Femur (tissue), 1 donor: ENCODE results near the gene PDE10A.
"Not testable (repeated sequence)": the region's sequence is repeated elsewhere in the genome, so short reads cannot be mapped to it uniquely, and the experiment has no call there.

Source experiments
- DNase-seq: peaks from one replicate; pipeline ENCODE4 v3.0.0-alpha.2; 2017

Gene PDE10A

DNA sequence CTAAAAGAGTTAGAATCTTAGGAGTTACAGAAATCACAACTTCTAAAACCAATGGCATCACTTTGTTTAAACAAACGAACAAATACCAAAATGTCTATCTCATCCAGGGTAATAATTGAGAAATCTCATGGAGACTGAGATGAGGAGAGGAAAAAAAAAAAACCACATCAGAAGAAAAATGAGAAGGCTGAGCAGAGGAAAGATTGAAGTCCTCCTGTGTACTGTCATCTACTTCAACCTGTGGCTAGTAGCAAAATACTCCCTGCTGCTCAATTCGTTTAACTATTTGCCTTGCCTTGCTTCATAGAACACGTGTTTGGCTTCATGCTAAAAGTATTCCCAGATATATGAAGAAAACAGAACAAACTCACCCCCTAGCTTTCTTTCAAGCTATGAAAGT, 143.7 kb downstream of the PDE10A start:
- no peak for DNase-seq

DNA sequence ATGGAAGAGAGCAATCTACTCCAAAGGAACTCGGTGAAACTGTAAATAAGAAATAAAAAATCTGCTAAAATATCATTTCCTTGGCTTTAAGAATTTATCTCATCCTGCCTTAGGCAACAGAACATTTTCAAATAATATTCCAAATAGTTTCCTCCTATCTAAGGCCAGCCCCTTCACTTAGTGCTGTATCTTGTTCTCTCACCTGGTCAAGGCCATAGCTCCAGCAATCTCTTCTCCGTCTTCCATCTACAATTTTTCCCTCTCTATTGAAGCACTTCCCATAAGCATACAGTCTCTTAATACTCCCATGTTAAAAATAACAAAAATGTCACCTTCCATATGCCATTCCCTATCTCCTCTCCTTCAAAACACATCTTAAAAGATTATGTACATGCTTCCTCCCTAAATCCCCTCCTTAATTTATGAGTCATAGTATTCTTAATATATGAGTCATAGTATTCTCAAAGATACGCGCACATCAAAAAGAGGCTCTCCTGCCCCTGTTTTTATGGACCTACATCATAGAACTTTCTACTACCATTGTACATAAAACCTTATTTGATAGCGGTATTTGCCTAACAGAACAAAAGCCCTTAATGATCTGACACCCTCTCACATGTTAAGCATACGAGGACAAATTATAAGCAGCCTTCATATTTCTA, 146.9 kb downstream of the PDE10A start:
- DNase-seq: no peak

DNA sequence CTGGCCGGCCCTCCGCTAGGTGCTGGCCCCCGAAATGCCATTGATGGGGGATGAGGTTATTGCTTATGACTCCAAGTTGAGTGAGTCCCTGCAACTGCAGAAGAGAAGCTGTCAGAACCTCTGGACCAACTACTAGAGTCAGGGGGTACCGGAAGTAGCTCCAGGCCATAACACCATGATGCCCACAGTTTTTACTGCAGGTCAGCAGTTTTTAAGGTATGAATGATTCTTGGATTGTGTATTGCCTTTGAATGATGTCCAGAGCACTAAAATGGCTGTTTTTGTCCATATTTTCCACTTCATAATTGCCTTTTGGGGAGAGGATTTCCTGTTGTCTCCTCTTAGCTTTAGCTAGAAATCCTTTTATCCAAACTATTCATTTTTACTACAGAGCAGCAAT, 148.4 kb downstream of the PDE10A start:
- no peak for DNase-seq

DNA sequence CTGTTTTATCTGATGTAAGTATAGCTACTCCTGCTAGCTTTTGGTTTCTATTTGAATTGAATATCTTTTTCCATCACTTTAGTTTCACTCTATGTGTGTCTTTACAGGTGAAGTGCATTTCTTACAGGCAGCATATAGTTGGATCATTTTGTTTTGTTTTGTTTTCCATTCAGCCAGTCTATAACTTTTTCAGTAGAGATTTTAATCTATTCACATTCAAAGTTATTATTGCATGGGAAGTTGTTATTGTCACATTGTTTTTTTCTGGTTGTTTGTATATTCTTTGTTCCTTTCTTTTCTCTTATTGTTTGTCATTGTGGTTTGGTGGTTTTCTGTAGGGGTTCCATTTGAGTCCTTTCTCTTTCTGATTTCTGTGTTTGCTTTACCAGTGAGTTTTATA, 151.2 kb downstream of the PDE10A start:
- DNase-seq: no peak

DNA sequence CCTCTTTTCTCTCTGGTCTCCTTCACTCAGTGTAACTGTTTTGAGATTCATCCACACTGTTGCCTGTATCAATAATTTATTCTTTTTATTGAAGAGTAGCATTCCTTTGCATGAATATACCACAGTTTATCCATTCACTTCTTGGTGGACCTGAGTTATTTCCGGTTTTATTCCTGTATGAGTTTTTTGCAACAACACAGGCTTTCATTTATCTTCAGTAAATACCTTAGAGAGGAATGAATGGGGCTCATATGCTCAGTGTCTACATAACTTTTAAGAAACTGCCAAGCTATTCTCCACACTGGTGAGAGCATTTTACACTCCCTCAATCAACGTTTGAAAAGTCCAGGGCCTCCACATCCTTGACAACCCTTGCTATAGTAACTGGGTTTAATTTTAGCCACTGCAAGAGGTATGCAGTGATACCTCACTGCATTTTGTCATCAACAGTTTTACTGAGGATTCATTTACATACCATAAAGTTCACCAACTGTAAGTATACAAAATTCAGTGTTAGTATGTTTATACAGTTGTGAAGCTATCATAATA, 154.6 kb downstream of the PDE10A start:
- no peak for DNase-seq

DNA sequence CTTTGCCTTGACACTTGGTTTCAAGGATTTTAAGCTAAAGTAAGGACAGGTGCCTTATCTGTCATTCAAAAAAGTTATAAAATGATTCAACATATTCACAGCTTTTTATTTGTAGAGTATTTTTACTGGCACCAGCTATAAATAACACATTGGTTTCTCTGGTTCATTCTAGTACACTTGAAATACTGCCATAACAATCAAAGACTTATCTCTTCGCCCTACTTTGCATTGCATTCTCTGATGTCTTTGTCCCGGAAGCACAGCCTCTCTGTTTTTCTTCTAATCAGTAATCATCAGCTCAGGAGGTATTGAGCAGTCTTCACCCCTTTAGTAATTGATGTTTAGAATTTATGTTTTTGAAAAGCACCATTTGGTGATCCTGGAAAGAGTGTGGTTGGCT, 156.4 kb downstream of the PDE10A start:
- no peak for DNase-seq

DNA sequence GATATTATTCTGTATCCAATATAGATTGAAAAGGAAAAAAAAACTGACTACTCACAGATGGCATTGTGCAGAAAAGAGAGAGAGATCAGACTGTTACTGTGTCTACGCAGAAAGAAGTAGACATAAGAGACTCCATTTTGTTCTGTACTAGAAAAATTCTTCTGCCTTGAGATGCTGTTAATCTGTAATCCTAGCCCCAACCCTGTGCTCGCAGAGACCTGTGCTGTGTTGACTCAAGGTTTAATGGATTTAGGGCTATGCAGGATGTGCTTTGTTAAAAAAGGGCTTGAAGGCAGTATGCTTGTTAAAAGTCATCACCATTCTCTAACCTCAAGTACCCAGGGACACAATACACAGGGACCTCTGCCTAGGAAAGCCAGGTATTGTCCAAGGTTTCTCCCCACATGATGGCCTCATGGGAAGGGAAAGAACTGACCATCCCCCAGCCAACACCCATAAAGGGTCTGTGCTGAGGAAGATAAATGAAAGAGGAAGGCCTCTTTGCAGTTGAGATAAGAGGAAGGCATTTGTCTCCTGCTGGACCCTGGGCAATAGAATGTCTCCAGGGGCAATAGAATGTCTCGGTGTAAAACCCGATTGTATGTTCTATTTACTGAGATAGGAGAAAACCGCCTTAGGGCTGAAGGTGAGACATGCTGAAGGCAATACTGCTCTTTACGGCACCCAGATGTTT, 162.7 kb downstream of the PDE10A start:
- DNase-seq: not testable (repeated sequence)

DNA sequence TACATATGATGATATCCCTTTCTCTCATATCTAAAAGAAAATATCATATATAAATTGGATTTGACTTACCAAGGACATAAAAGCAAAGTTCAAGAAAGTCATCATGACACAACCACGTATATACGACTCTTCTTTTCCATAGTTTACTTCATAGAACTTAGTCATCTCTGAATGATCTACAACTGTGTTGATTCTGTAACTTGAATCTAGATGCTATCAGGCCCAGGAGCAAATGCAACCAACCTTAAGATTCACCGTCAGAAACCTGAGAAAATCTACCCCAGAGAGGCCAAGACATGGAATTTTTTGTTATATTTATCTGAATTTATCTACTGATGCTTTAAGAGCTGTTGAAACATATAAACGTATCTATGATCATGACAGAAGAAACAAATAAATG, 165.6 kb downstream of the PDE10A start:
- DNase-seq: no peak

DNA sequence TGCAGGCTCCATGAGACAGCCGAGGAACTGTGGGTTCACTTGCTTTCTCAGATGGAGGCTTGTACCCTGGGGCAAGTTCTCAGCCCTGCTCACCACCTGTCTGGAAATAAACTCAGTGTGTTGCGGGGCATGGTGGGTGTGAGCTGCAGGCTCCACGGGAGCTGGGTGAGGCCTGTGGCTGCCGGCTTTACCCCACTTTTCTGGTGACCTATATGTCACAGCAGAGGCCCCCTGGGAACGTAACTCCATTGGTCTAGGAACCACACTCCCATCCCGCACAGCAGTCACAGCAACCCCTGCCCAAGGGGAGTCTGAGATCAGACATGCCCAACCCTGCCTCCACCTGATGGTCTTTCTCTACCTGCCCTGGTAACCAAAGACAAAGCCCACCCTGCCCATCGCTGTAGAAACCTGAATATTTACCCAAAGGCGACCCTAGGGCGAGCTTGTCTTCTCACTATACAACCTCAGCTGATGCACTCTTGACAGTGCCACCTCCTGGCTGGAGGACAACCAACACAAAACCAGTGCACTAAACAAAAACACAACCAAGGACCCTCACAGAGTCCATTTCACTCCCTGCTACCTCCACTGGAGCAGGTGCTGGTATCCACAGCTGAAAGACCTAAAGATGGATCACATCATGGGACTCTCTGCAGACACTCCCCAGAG, 174.3 kb downstream of the PDE10A start:
- DNase-seq: no peak

DNA sequence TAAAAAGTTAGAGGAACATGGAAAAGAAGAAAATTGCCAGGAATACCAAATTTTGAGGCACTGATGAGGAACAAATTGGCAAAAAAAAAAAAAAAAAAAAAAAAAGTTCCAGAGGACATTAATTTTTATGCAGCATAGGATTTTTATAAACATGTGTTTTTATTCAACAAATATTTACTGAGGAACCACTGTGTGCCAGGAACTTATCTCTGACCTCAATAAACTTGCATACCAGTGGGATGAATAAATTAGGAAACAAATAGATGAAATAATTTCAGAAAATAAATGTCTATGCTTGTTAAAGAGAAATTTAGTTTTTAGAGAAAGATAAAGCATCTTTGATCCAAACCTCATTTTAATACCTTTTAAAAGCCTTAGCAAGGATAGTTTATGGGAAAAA, 175.1 kb downstream of the PDE10A start:
- DNase-seq: no peak

DNA sequence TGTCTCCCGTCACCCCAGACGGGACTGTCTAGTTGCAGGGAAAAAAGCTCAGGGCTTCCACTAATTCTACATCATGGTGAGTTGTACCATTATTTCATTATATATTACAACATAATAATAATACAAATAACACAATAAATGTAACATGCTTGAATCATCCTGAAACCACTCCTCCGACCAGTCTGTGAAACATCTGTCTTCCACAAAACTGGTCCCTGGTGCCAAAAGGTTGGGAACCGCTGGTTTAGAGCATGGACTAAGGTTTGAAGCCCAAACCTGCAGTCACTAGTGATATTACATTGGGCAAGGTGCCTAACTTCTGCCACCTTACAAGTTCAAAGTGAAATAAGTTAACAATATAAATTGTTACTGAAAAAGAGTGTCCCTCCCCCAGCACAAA, 175.7 kb downstream of the PDE10A start:
- DNase-seq: no peak

DNA sequence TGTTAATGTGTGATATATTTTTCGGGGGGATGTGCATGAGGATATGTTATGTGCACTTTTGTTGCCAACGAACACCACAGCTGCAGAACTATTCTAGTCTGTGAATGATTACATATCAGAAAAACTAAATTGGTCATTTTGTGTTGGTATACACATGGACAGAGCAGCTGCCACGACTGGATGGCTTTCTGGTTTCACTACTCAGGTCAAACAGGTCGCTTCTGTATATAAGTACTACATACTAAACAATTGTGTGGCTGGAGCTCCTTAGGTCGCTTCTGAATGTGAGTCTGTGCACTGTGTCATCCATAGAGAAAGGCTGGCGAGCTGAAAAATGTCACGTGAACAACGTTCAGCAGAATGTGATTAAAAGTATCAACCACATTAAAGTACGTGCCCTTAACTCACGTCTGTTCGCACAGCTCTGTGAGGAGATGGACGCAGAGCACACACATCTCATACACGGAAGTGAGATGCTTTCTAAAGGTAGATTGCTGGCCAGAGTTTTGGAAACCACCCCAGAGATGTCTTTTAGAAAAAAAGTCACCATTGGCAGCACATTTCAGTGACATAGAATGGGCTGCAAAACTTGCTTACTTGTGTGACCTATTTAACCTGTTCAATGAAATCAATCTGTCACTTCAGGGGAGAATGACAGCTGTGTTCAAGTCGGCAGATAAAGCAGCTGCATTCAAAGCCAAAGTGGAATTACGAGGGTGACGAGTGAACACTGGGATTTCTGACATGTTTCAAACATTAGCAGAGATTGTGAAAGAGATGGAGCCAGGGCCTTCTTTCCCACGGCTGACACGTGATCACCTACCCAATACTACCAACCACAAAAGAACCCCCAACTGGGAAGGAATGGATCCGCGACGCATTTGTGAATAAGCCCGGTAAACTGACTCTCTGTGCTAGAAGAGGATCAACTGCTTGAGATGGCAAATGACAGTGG, 176.6 kb downstream of the PDE10A start:
- DNase-seq: no peak

DNA sequence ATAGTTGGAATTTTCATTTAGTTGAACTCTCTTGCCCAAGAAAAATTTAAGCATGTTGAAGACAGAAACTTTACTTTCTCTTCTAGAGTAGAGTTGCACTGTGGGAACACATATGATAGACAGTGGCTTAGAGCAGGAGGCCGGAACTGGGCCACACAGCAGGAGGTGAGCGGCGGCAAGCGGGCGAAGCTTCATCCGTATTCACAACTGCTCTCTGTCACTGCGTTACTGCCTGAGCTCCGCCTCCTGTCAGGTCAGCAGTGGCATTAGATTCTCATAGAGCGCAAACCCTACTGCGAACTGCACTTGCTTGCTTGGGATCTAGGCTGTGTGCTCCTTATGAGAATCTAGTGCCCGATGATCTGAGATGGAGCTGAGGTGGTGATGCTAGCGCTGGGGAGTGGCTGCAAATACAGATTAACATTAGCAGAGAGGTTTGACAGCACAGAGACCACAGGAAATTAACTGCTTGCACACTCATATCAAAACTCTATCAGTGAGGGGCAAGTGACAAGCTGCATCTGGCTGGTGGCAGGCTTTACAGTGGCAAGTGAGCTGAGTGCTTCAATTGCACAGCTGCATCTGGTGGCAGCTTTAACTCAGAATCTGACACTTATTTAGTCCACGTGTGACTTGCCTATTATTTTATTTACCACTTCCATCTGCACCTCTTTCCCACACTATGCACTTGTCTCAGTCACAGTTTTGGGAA, 178.7 kb downstream of the PDE10A start:
- DNase-seq: no peak

DNA sequence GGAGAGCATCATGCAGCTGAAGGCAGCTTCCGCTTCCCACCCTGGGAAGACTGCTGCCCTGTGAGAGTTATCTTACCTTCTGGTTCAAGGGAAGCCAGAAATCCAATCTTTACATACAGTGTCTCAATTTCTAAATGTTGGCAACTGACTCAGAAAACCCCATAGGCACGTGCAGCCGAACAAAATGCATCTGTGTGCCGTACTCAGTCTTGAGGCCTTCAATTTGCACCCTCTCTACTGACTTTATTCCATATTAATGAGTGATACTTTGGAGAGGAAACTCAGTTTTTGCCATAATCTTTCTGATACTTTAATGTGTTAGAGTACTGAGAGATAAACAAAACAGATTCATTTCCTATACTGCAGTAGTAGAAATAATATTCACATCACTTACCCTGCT, 181.1 kb downstream of the PDE10A start:
- no peak for DNase-seq

DNA sequence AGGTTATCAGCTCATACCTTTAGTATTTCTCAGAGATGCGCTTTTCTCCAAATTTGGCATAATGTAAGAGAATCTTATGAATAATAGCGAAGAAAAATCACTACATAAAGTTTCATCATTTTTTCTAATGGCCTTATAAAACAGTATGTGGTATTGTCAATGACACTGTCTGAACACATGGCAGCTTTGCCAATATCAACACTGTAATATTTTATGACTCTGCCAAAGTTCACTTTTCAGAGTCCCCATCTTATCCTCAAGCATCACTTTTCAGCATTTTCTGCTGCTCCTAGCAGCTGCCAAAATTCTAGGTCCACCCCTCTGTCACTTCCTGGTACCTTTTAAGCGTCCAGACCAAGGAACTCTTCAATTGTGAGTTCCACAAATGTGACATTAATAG, 182.1 kb downstream of the PDE10A start:
- DNase-seq: no peak

DNA sequence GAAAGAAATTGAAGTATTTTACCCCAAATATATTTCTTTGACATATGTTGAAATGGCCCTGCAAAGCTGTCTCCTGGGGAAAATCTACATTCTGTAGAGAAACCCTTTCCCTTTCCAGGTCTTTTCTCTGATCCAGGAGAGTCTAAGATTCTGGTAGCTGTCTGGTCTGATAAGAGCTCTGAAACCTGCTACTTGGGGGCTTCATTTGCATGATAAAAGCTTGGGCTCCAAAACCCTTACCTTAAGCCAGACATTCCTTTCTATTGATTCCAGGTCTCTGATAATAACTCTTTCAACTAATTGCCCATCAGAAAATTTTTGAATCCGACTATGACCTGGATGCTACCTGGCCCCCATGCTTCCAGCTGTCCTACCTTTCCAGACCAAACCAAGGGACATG, 184.5 kb downstream of the PDE10A start:
- DNase-seq: no peak

DNA sequence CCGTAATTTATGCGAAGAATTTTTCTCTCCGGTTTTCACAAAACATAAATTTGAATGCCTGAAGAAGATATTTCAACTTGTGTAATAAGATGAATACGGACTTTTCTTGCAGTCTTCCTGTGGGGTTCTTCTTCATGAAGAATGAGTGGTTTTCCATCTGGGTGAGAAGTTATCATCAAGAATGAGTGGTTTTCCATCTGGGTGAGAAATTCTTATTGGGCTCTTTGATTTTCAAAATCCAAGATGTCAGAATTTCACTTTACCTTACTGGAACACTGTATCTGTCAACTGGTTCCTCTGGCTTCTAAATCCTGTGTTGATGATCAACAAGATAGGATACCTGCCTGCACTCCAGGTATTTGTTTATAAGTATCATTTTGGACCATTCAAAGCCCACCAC, 193.6 kb downstream of the PDE10A start:
- DNase-seq: no peak

DNA sequence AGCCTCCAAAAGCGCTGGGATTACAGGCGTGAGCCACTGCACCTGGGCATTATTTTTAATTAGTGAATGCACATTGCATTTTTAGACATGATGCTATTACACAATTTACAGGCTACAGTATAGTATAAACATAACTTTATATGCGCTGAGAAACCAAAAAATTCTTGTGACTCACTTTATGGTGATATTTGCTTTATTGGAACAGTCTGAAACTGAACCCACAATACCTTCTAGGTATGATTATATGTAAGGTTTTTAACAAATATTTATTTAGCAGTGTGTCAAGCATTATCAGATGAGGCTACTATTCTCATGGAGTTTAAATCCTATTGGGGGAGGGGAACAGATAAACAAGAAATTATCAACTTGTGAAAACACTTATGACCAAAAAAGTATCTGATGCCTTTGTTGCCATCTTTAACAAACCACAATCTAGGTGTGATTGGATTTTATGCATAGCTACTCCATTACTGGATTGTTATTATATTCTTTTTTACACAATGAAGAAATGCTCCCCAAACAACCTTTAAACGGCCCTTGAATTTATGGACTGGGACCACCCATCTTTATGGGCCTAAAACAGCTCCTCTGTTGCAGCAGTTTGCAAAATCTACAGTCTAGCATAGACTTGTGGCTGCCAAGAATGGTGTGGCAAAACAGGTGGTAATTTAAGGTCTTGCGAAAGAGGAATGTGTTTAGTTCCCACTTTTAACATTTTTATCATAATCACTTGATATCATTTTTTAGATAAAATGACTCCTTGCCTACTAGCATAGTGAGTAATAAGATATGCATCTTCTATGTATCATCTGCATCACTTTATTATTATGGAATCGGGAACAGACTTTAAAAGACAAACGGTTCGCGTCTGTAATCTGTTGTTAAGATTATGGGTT, 194.5 kb downstream of the PDE10A start:
- no peak for DNase-seq

DNA sequence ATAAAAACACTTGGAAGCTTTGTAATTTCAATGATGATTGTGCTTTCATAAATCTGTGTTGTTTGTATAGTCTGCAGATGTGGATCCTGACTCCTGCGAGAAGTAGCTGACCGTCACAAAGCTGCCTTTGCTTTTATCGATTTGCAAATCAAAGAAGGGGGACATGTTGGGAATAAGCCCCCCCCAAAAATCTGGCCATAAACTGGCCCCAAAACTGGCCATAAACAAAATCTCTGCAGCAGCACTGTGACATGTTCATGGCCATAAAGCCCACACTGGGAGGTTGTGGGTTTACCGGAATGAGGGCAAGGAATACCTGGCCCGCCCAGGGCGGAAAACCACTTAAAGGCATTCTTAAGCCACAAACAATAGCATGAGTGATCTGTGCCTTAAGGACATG, 199.5 kb downstream of the PDE10A start:
- DNase-seq: not testable (repeated sequence)

DNA sequence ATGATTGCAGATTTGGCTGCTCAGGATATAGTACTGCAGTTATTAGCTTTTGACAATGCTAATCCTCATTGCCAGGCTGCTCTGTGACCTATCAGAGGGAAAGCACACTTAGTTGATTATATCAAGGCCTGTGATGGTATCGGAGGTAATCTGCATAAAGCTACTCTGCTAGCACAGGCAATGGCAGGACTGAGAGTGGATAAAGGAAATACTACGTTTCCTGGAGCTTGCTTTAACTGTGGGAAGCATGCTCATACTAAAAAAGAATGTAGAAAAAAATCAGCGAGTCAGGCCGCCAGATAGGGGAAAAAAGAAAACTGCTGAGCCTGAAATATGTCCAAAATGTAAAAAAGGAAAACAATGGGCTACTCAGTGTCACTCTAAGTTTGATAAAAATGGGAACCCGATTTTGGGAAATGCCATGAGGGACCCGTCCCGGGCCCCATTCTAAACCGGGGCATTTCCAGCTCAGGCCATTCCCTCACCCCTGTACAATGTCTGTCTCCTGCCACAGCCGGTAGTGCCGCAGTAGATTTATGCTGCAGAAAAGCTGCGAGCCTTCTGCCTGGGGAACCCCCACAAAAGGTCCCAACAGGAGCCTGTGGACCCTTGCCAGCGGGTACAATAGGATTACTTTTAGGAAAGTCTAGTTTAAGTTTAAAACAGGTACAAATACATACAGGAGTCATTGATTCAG, 203.3 kb downstream of the PDE10A start:
- DNase-seq: not testable (repeated sequence)
